MV-4-11 (cell line): ENCODE measurements around the gene SORCS3.

Experiments
- DNase-seq: peaks from one replicate; lab custom pipeline; 2025; lab: John Stamatoyannopoulos, UW

Gene SORCS3

GRCh38 chr10:105262666-105263065 lies 621.6 kb downstream of the SORCS3 start:
- no peak for DNase-seq

GRCh38 chr10:105266966-105267539 lies 626.0 kb downstream of the SORCS3 start:
- no peak for DNase-seq

- no peak for DNase-seq
These were observed 627.9 kb downstream of the SORCS3 start for GRCh38 chr10:105268961-105269360.

GRCh38 chr10:105269689-105270088 lies 628.6 kb downstream of the SORCS3 start:
- DNase-seq, result no peak

GRCh38 chr10:105274556-105275070 lies 633.5 kb downstream of the SORCS3 start:
- no peak for DNase-seq

GRCh38 chr10:105278439-105278838 lies 637.3 kb downstream of the SORCS3 start:
- no peak for DNase-seq

GRCh38 chr10:105279101-105279500 lies 638.0 kb downstream of the SORCS3 start:
- DNase-seq, result no peak

- DNase-seq, result no peak
These were observed 639.8 kb downstream of the SORCS3 start for GRCh38 chr10:105280895-105281294.

GRCh38 chr10:105284476-105285215 lies 643.6 kb downstream of the SORCS3 start:
- no peak for DNase-seq

GRCh38 chr10:105288026-105288425 lies 646.9 kb downstream of the SORCS3 start:
- DNase-seq, result no peak

GRCh38 chr10:105288613-105289012 lies 647.5 kb downstream of the SORCS3 start:
- no peak for DNase-seq

- no peak for DNase-seq
These were observed 650.5 kb downstream of the SORCS3 start for GRCh38 chr10:105291571-105291970.

GRCh38 chr10:105292236-105292635 lies 651.1 kb downstream of the SORCS3 start:
- no peak for DNase-seq
